Smooth muscle cell (in vitro differentiated cells): Measurements from ENCODE around the gene CYP26C1. TPM values are rescaled to one million over a fixed set of nuclear protein-coding genes. Genes with fewer than 3 reads are reported as not detected.

Experiments used
- DNase-seq: peaks from one replicate; lab custom pipeline; 2025; ENCODE audit not compliant: unreplicated experiment; lab: John Stamatoyannopoulos, UW
- H2AFZ ChIP-seq: fragments of 200-600 bp; sonication (generic); 2 replicates; pipeline ENCODE4 v1.6.0; 2016; ENCODE audit warnings: antibody characterized with exemption, low read depth, mild to moderate bottlenecking
- H3F3A ChIP-seq: fragments of 200-600 bp; sonication (generic); 2 replicates; pipeline ENCODE4 v1.6.0; 2017; ENCODE audit warnings: antibody characterized with exemption, low read depth
- H3K27ac ChIP-seq: fragments of 200-600 bp; sonication (generic); 2 replicates; pipeline ENCODE4 v1.5.1; 2016; ENCODE audit warnings: low read depth, mild to moderate bottlenecking
- H3K27me3 ChIP-seq: fragments of 200-600 bp; sonication (generic); 2 replicates; pipeline ENCODE4 v1.6.1; 2016; ENCODE audit warnings: low read depth, mild to moderate bottlenecking
- H3K36me3 ChIP-seq: fragments of 200-600 bp; sonication (generic); 2 replicates; pipeline ENCODE4 v1.5.1; 2016; ENCODE audit warnings: low read depth
- H3K4me1 ChIP-seq: fragments of 200-600 bp; sonication (generic); 2 replicates; pipeline ENCODE4 v1.5.1; 2016; ENCODE audit warnings: low read depth
- H3K4me2 ChIP-seq: fragments of 200-600 bp; sonication (generic); 2 replicates; pipeline ENCODE4 v1.6.0; 2016; ENCODE audit warnings: mild to moderate bottlenecking
- H3K4me3 ChIP-seq: fragments of 200-600 bp; sonication (generic); 2 replicates; pipeline ENCODE4 v1.5.1; 2016; ENCODE audit warnings: mild to moderate bottlenecking
- H3K79me2 ChIP-seq: fragments of 200-600 bp; sonication (generic); 2 replicates; pipeline ENCODE4 v1.6.0; 2016; ENCODE audit warnings: low read depth, mild to moderate bottlenecking
- H3K9ac ChIP-seq: fragments of 200-600 bp; sonication (generic); 2 replicates; pipeline ENCODE4 v1.6.0; 2016; ENCODE audit warnings: low read depth
- H3K9me3 ChIP-seq: fragments of 200-600 bp; sonication (generic); replicated peaks from 2 replicates; pipeline ENCODE4 v1.5.1; 2016; ENCODE audit warnings: low read depth
- H4K20me1 ChIP-seq: fragments of 200-600 bp; sonication (generic); 2 replicates; pipeline ENCODE4 v1.6.0; 2016; ENCODE audit warnings: low read depth
- WGBS: methylation state at CpG from one replicate; pipeline ENCODE4 v1.1.7; 2016; ENCODE audit warnings: low lambda C conversion rate; 5-methylcytosine and 5-hydroxymethylcytosine counted together
- polyA plus RNA-seq: library from polyadenylated mRNA; unstranded; fragments of >200 nt; fragmentation: Nextera tagmentation; extraction: Ambion mirVana; gene quantifications from 2 replicates; pipeline ENCODE4 v1.2.1, GENCODE V29; 2016
- total RNA-seq: library from RNA; depleted of rRNA; stranded (reverse); fragments of >200 nt; gene quantifications from 2 replicates; pipeline ENCODE4 v1.2.3, GENCODE V29; 2014
- TF ChIP-seq, protein P1 (sequence below): fragments of 200-600 bp; sonication (generic); IDR thresholded peaks from 2 replicates; pipeline ENCODE4 v1.5.1; 2017; ENCODE audit warnings: borderline replicate concordance, mild to moderate bottlenecking, antibody characterized with exemption; ENCODE audit not compliant: insufficient read depth, poor library complexity, severe bottlenecking

The CYP26C1 gene
- total and polyA plus RNA-seq, 2 experiments from 2014 or later: 0.13 TPM; not detected in 1

DNA sequence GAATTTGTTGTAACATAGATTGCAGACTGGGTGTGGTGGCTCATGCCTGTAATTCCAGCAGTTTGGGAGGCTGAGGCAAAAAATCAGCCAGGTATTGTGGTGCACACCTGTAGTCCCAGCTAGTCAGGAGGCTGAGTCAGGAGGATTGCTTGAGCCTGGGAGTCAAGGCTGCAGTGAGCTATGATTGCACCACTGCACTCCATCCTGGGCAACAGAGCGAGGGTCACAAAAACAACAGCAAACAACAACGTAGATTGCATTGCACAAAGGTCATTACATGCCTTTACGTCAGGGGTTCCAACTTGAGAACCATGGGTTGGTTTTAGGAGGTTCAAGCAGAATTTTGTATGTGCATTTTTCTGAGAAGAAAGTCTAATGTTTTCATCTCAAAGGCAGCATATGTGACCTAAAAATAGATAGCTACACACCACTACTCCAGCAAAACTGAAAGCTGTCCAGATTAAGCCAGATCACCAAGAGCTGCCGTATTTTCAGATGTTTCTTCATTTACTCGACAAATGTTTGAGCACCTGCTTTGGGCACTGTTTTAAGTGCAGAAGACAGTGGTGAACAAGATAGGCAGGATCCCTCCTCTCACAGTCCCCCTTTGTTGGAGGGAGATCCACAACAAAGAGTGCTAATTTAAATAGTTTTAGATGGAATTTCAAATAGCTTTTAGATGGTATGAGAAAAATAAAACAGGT lies 28.3 kb upstream of the CYP26C1 start:
- H3F3A ChIP-seq: no peaks in the 10 kb centered on the region
- peaks cover 10% of the 10 kb centered on the region for H3K4me1 ChIP-seq
- H3K4me3 ChIP-seq: no peak overlapping the region
- no peaks in the 10 kb centered on the region for H3K79me2 ChIP-seq
- H2AFZ ChIP-seq: no peak overlapping the region
- 89% methylated on average over 5 of the region's 5 CpGs for WGBS
- no peak overlapping the region for H3K27ac ChIP-seq
- H3K9ac ChIP-seq: no peak overlapping the region
- no peaks in the 10 kb centered on the region for H4K20me1 ChIP-seq
- H3K9me3 ChIP-seq: peaks cover 1% of the 10 kb centered on the region
- DNase-seq: no peak
- H3K36me3 ChIP-seq: no peaks in the 10 kb centered on the region
- H3K27me3 ChIP-seq: no peaks in the 10 kb centered on the region
- TF ChIP-seq, protein P1, sequence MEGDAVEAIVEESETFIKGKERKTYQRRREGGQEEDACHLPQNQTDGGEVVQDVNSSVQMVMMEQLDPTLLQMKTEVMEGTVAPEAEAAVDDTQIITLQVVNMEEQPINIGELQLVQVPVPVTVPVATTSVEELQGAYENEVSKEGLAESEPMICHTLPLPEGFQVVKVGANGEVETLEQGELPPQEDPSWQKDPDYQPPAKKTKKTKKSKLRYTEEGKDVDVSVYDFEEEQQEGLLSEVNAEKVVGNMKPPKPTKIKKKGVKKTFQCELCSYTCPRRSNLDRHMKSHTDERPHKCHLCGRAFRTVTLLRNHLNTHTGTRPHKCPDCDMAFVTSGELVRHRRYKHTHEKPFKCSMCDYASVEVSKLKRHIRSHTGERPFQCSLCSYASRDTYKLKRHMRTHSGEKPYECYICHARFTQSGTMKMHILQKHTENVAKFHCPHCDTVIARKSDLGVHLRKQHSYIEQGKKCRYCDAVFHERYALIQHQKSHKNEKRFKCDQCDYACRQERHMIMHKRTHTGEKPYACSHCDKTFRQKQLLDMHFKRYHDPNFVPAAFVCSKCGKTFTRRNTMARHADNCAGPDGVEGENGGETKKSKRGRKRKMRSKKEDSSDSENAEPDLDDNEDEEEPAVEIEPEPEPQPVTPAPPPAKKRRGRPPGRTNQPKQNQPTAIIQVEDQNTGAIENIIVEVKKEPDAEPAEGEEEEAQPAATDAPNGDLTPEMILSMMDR: no peak
- H3K4me2 ChIP-seq: no peak overlapping the region

DNA sequence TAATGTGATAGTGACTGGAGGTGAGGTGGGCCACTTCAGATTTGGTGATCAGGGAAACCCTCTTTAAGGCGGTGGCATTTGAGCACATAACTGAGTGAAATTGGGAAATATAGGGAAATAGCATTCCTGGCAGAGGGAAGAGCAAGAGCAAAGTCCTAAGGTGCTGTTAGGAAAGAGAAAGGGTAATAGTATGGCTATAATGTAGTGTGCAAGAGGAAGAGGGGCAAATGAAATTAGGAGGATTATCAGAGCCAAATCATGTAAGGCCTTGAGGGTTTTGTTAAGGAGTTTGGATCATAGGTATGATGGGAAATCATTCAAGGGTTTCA lies 27.8 kb upstream of the CYP26C1 start:
- no peaks in the 10 kb centered on the region for H3K79me2 ChIP-seq
- peaks cover 10% of the 10 kb centered on the region for H3K4me1 ChIP-seq
- no peaks in the 10 kb centered on the region for H3F3A ChIP-seq
- WGBS: 95% methylated on average over 1 of the region's 1 CpG
- no peak for DNase-seq
- no peak overlapping the region for H3K4me3 ChIP-seq
- H4K20me1 ChIP-seq: no peaks in the 10 kb centered on the region
- H3K9ac ChIP-seq: no peak overlapping the region
- TF ChIP-seq, protein P1: no peak
- H3K27me3 ChIP-seq: no peaks in the 10 kb centered on the region
- H3K4me2 ChIP-seq: no peak overlapping the region
- no peak overlapping the region for H2AFZ ChIP-seq
- no peaks in the 10 kb centered on the region for H3K36me3 ChIP-seq
- no peak overlapping the region for H3K27ac ChIP-seq
- H3K9me3 ChIP-seq: no peaks in the 10 kb centered on the region

DNA sequence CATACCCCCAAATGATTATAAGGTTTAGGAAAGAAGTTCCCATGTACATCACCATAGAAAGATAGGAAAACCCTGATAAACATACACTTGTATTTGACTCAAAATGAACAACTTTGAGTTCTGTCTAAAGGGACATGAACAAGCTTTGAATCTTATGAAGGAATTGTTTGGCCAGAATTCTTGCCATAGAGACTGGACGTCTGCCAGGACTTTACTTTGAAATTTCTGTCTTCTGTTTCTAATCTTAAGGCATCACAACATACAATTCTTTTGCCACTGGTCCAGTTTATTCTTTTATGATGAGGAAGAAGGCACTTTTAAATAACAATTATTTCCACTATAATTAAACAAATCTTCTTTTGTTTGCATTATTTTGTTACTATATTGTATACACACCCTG lies 26.2 kb upstream of the CYP26C1 start:
- Histone ChIP-seq H3K4me1 (peaks cover 10% of the 10 kb centered on the region), H3K9ac (no peak overlapping the region), H2AFZ (no peak overlapping the region), H3K27me3 (no peaks in the 10 kb centered on the region), H3K36me3 (no peaks in the 10 kb centered on the region), H3K9me3 (no peaks in the 10 kb centered on the region), H3K79me2 (no peaks in the 10 kb centered on the region), H3F3A (no peaks in the 10 kb centered on the region), H4K20me1 (no peaks in the 10 kb centered on the region), H3K4me3 (no peak overlapping the region), H3K4me2 (no peak overlapping the region), H3K27ac (no peak overlapping the region)
- WGBS: 82% methylated on average over 1 of the region's 1 CpG
- TF ChIP-seq, protein P1: no peak
- DNase-seq: no peak

DNA sequence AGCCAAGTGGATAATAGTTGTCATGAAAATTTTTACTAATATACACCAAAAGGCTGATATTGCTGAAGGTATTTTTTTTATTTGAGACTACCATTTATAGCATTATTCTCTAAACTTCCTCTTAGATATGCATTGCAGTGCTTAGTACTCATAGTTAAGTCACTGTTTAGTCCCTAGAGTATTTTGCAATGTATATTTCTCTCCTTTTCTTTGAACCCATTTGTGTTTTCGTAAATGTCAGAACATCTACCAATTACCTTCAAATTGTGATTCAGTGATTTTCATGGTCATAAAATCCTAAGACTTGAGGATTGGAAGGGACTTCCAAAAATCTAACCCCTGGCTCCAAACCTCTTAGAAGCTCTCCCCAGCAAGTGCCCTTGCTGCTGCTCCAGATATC lies 21.5 kb upstream of the CYP26C1 start:
- Histone ChIP-seq H3K4me2 (no peak overlapping the region), H4K20me1 (no peaks in the 10 kb centered on the region), H3F3A (no peaks in the 10 kb centered on the region), H3K4me3 (no peak overlapping the region), H3K4me1 (no peaks in the 10 kb centered on the region), H3K9me3 (no peaks in the 10 kb centered on the region), H3K36me3 (no peaks in the 10 kb centered on the region), H2AFZ (no peak overlapping the region), H3K27ac (no peak overlapping the region), H3K27me3 (no peaks in the 10 kb centered on the region), H3K79me2 (no peaks in the 10 kb centered on the region), H3K9ac (no peak overlapping the region)
- TF ChIP-seq, protein P1: no peak
- no peak for DNase-seq
- WGBS: 100% methylated on average over 1 of the region's 1 CpG
